22Rv1 (cell line): ENCODE results near the gene MIX23.

ENCODE experiments used
- H3K27ac ChIP-seq: fragments of 450-650 bp; 2 replicates; pipeline ENCODE4 v1.5.1; 2017
- CTCF ChIP-seq: fragments of 450-650 bp; IDR thresholded peaks from 2 replicates; pipeline ENCODE4 v1.5.1; 2017; ENCODE audit warnings: mild to moderate bottlenecking
- ZFX ChIP-seq: fragments of 450-650 bp; IDR thresholded peaks from 2 replicates; pipeline ENCODE4 v1.6.1; 2017; ENCODE audit warnings: antibody characterized with exemption, borderline replicate concordance

MIX23 gene

GRCh38 chr3:122407946-122408345, 24.9 kb upstream of the MIX23 start:
- no peak for TF ChIP-seq CTCF
- TF ChIP-seq ZFX: no peak
- H3K27ac ChIP-seq: no peak overlapping the region

DNA sequence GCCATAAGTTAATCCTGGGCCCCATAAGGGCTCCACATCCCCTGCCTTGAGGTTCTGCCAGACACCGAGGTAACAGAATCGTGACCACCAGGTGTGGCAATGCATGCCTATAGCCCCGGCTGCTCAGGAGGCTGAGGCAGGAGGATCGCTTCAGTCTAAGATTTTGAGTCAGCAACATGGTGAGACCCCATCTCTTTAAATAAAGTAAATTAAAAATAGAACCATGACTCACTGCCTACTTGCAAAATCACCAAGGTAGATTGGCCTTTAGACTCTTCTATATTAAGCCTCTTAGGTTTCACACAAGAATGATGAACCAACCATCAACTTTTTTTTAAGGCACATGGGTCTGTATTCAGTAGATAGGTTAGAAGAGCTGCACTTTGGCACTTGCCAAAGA, 23.2 kb upstream of the MIX23 start:
- TF ChIP-seq CTCF (no peak), ZFX (no peak)
- H3K27ac ChIP-seq: no peak overlapping the region

- H3K27ac ChIP-seq: no peak overlapping the region
- TF ChIP-seq ZFX (no peak), CTCF (no peak)
Observed at GRCh38 chr3:122405015-122405414, 22.0 kb upstream of the MIX23 start.

GRCh38 chr3:122403489-122403888, 20.5 kb upstream of the MIX23 start:
- no peak overlapping the region for H3K27ac ChIP-seq
- TF ChIP-seq ZFX: no peak

GRCh38 chr3:122398920-122399319, 15.9 kb upstream of the MIX23 start:
- no peak for TF ChIP-seq CTCF
- no peak for TF ChIP-seq ZFX
- H3K27ac ChIP-seq: no peak overlapping the region

DNA sequence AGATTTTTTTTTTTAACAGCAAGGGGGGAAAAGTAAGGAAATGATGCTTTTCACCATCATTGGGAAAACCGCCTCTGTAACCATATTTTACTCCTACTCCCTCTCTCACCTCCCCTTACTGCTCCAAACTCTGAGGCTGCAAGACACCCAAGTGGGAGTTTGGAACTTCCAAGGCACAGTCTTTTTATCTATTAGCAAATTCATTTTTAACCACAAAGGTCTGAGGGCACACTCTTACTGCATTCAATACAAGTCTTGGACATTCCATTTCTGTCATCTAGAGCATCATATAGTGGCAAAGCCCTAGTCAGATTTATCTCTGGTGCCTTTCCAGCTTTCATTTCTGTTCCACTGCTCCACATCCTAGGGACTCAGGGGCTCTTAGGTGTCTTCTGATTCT, 14.2 kb upstream of the MIX23 start:
- no peak for TF ChIP-seq CTCF
- TF ChIP-seq ZFX: no peak
- no peak overlapping the region for H3K27ac ChIP-seq

- TF ChIP-seq CTCF (no peak), ZFX (no peak)
- H3K27ac ChIP-seq: no peak overlapping the region
Observed at GRCh38 chr3:122396511-122396910, 13.5 kb upstream of the MIX23 start.

- TF ChIP-seq CTCF (no peak), ZFX (no peak)
- H3K27ac ChIP-seq: no peak overlapping the region
Observed at GRCh38 chr3:122395582-122395981, 12.6 kb upstream of the MIX23 start.
